NCI-H187 treated with DMSO at 0.1 percent for 48 hours (cell line): ENCODE measurements around the gene HERC2.
"Not testable (repeated sequence)": the region's sequence is repeated elsewhere in the genome, so short reads cannot be mapped to it uniquely, and the experiment has no call there.

Experiments used
- DNase-seq: peaks from one replicate; lab custom pipeline; 2025; lab: John Stamatoyannopoulos, UW

The HERC2 gene

GRCh38 chr15:28281876-28282275 lies 40.1 kb downstream of the HERC2 start:
- no peak for DNase-seq

DNA sequence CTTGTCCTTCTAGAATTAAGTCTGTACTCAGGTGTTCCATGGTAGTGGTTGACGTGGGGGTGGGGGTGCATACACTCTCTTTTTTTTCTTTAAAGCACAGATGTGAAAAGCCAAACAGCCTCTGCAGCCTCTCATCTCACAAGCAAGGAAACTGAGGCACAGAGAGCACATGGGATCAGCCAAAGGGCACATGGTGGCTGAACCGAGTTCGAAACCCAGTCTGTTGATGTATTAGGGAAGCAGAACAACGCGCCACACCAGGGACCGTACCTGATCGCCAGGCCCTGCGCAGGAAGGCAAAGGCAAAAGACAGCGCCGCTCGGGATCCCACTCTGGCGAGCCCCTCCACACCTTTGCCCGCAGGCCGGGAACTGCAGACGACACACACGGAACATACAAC lies 47.3 kb downstream of the HERC2 start:
- DNase-seq = no peak

DNA sequence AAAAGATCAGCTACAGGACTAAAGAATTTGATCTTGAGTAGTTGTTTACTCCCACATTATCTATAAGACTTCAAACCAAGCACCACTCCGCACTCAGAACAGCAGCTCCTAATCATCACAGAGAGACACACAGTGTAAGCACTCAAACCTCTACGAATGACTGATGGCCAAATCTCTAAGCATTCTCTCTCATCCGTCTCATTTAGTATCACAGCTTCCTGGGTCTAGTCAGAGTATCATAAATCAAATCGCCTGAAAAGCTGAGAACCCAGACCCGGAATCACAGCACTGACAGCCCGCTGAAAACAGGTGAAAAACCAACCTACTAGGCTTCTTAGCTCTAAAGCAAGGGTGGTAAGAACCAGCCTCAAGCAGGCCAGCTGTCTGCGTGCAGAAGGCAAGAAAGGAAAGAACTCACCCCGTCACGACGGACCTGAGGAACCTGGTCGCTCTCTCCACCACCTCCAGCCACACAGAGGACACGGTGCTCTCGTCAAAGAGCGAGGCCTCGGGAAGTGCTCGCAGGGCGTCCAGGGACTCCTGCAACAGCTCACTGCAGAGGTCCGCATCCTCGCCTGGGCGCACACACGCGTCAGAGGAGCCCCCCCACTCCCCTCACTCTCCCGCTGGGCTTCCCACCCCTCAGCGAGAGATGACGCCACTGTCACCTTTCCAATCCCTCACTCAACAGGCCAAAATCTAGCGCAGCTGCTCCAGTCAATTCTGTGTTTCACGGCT lies 47.9 kb downstream of the HERC2 start:
- DNase-seq = no peak

DNA sequence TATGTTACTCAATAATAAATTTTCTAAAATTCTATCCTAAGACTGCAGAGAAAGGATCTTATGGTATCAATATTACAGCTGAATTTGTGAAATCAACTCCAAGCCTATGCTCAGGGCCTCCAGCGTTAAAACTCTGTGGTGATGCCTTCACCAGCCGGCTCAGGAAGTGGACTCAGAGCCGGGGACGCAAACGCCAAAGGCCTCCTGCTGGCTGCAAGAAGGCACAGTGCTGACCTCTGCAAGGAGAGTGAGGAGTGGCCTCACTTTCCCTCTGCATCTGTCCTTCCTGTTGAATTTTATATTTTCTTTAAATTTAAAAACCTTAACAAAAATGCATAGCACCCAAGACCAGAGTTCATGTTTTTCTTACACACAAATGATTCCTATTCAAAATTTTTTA lies 48.5 kb downstream of the HERC2 start:
- DNase-seq = no peak

- no peak for DNase-seq
Observed at GRCh38 chr15:28272587-28272986, 49.4 kb downstream of the HERC2 start.

DNA sequence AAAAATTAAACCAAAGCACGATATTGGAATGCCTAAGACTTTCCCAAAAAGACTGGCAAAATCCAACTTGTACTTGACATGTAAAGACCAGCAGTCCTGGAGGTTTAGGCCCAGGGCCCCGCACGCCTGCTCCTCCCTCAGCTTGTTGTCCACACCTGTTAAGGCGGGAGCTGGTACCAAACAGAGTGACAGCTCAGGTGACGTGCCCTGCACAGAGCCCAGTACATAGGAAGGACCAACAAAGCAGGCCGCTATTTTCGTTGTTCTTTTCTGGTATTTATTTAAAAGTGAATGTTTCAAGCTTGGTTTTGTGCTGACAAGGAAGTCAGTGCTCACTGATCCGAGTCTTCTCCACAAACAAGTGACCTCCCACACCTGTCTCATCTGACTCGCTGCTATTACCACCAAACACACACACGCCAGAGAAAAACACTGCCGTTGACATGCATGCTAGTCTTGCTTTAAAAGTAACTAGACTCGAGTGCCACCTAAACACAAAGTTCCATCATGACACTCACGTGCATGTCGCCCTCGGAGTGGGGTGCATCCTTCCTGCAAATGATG lies 50.2 kb downstream of the HERC2 start:
- DNase-seq = no peak

GRCh38 chr15:28269097-28269496 lies 52.9 kb downstream of the HERC2 start:
- no peak for DNase-seq

DNA sequence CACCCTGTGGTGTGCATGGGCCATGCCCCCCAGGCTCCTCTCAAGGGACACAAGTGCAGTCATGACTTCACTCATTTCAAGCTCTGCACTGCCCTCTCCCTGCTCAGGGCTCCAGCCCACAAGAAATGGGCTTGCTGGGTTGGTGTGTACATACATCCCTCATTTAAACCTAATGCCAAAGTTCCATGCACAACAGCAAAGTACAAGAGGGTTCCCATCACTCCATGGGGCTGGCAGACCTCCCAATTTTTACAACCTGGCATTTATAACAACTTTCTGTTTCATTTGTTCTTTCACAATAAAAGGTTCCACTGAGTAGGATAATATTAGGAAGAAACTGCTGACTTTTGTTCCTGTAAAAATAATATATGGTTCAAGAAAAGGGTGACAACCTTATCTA lies 54.3 kb downstream of the HERC2 start:
- DNase-seq = no peak

GRCh38 chr15:28265334-28266019 lies 56.5 kb downstream of the HERC2 start:
- no peak for DNase-seq

- no peak for DNase-seq
Observed at GRCh38 chr15:28264166-28264565, 57.8 kb downstream of the HERC2 start.

GRCh38 chr15:28262438-28262837 lies 59.5 kb downstream of the HERC2 start:
- no peak for DNase-seq

DNA sequence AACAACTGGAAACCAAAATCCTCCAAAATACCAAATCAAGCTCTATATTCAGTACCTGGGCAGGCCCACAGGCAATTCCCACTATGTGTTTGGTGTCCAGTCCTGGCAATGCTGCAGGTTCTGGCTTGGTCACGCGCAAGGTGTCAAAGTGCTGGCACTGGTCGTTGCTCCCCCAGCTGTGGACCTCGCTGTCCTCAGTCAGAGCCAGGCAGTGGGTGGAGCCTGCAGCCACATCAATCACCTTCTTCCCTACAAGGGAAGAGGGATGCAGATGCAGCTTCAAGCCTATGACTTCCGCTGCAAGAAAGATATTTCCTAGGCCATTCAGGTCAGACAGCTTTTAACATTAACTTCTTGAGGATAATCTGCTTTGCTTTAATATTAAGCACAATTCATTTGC lies 61.3 kb downstream of the HERC2 start:
- no peak for DNase-seq

- DNase-seq = no peak
Observed at GRCh38 chr15:28260317-28260716, 61.7 kb downstream of the HERC2 start.

GRCh38 chr15:28255965-28256364 lies 66.0 kb downstream of the HERC2 start:
- DNase-seq = no peak

DNA sequence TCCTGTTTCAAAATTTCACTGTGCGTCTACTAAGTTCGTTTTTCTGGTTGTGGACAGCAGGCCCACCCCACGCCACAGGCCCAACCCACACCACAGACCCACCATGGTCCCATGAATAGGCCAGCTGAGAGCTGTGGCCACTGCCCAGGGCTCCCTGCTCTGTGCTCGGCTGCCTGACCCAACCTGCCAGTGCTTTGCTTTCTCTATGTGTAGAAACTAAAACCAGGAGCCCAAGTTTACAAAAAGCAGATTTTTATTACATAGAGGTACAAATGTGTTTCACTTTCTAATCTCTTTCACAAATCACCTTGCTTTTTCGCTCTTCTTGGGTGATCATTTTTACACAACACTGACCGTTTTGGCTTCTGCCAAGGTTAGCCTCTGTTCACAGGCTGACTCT lies 69.1 kb downstream of the HERC2 start:
- DNase-seq = no peak

GRCh38 chr15:28246605-28247004 lies 75.4 kb downstream of the HERC2 start:
- DNase-seq = no peak

- DNase-seq = no peak
Observed at GRCh38 chr15:28243901-28244300, 78.1 kb downstream of the HERC2 start.

DNA sequence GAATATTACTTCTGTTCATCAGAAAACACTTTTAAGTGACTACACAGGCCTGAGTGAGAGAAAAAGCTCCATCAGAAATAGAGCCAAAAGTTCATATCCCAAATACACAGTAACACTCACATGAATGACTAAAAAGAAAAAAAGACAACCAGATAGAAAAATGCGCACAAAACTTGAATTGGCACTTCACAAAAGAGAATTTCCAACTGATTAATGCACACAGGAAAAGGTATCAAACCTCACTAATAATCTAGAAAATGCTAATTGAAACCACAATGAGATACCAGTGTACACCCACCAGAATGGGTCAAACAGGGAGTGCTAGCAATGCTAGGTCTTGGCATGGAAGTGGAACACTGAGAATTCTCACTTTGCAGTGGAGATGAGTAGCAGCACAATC lies 78.6 kb downstream of the HERC2 start:
- DNase-seq = no peak

DNA sequence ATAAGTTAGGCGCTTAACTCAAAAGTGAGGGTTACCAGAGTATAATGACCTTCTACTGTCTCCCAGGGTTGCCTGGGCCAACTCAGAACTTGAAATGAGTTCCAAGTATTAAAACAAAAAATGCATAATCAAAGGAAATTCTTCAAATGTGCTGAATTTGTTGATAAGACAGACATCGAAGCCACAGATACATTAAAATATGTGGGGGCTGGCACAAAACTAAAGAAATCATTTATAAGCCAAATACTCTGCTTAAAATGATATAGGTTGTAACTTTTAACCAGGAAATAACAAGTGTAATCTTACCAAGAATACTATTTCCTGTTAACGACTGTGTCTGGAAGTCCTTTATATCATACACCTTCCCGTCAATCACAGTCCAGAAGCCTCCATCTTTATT lies 83.7 kb downstream of the HERC2 start:
- not testable (repeated sequence) for DNase-seq

- not testable (repeated sequence) for DNase-seq
Observed at GRCh38 chr15:28231743-28232142, 90.2 kb downstream of the HERC2 start.

DNA sequence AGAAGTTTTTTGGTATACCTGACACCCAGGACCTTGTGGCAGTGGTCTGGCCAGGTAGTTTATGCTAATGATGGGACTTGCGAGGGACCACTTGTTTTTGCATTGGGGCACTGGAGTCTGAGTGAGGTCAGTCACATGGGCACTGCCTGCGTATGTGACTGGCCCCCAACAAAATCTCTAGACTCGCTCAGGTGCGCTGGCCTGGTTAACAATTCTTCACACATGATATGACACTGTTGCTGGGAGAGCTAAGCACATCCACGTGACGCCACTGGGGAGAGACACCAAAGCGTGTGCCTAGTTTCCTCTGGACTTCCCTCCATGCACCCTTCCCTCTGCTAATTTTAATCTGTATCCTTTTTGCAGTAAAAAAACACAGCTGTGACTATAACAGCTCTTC lies 90.6 kb downstream of the HERC2 start:
- DNase-seq = not testable (repeated sequence)

DNA sequence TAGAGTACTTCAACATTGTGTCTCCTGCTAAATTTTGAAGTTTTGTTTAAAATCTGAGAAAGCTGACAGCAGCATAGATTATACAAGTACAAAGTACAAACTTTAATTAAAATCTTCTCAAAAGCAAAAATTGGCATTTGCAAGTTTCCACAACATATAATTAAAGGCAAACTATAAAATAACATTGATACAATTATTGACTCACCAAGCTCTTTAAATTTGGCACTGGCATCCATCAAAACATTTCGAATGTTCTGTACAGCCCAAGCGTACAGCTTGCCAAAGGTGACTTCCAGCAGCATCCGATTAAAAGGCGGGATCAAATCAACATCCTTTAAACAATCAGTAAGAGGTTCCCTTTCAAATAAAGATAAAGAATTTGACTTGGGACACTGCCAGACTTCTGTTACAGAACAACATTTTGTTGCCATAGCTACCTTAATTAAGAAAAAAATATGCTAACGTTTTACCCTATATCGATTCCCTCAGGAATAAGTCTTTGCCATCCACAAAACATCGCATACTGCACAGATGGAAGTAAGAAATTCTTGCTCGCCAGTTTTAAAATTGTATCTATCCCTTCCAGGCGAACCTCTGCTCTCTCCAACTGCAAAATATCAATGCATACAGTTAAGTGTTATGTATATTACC lies 92.9 kb downstream of the HERC2 start:
- not testable (repeated sequence) for DNase-seq

- no peak for DNase-seq
Observed at GRCh38 chr15:28228096-28228495, 93.9 kb downstream of the HERC2 start.
